Measurements from ENCODE around the gene RSU1. TPM values are rescaled to one million over a fixed set of nuclear protein-coding genes. Genes with fewer than 3 reads are reported as not detected.

RSU1 gene
- total and polyA plus RNA-seq, 12 donors: 25.5 to 74.2 (median 48.3) TPM

- no peaks in the 10 kb centered on the region for H3K36me3 ChIP-seq
- no peak overlapping the region for H3K27ac ChIP-seq
- H3K27me3 ChIP-seq: peaks cover 0 to 5% (median 0%) of the 10 kb centered on the region in 7 donors
- DNase-seq (no peak), ATAC-seq (no peak)
- 86 to 93% methylated on average over 4 of the region's 4 CpGs for WGBS, 2 donors
- H3K9me3 ChIP-seq: no peaks in the 10 kb centered on the region
- H3K4me3 ChIP-seq: no peak overlapping the region
- intact Hi-C loops (cut with DNase I): no loop called here
- TF ChIP-seq CTCF (IDR thresholded peaks at IDR 0.05): no peak
- peaks cover 0 to 3% (median 0%) of the 10 kb centered on the region in 9 donors for H3K4me1 ChIP-seq
Measured at GRCh38 chr10:16547973-16548372, 269.3 kb downstream of the RSU1 start.

- no peak overlapping the region for H3K4me3 ChIP-seq
- 12 to 14% methylated on average over 7 of the region's 7 CpGs for WGBS, 2 donors
- DNase-seq (no peak), ATAC-seq (peak in 1 of 8 donors; percentile 58)
- peaks cover 0 to 13% (median 0%) of the 10 kb centered on the region in 7 donors for H3K27me3 ChIP-seq
- peak; percentile 29 to 65 (median 63) for TF ChIP-seq CTCF (IDR thresholded peaks at IDR 0.05)
- no peak overlapping the region for H3K27ac ChIP-seq
- no peaks in the 10 kb centered on the region for H3K9me3 ChIP-seq
- intact Hi-C loops (cut with DNase I): no loop called here
- no peaks in the 10 kb centered on the region for H3K36me3 ChIP-seq
- peaks cover 0 to 3% (median 0%) of the 10 kb centered on the region in 9 donors for H3K4me1 ChIP-seq
Measured at GRCh38 chr10:16545116-16545736, 272.0 kb downstream of the RSU1 start.

GRCh38 chr10:16544591-16544990, 272.6 kb downstream of the RSU1 start:
- no peak for TF ChIP-seq CTCF (IDR thresholded peaks at IDR 0.05)
- DNase-seq: no peak
- H3K4me3 ChIP-seq: no peak overlapping the region
- WGBS, 2 donors: 82 to 87% methylated on average over 4 of the region's 4 CpGs
- H3K9me3 ChIP-seq: no peaks in the 10 kb centered on the region
- H3K27ac ChIP-seq: no peak overlapping the region
- peaks cover 0 to 3% (median 0%) of the 10 kb centered on the region in 9 donors for H3K4me1 ChIP-seq
- ATAC-seq: no peak
- H3K27me3 ChIP-seq: peaks cover 0 to 15% (median 0%) of the 10 kb centered on the region in 7 donors
- intact Hi-C loops (cut with DNase I): no loop called here
- no peaks in the 10 kb centered on the region for H3K36me3 ChIP-seq

GRCh38 chr10:16544099-16544498, 273.1 kb downstream of the RSU1 start:
- 58 to 69% methylated on average over 3 of the region's 3 CpGs for WGBS, 2 donors
- Histone ChIP-seq H3K4me1 (peaks cover 0 to 3% (median 0%) of the 10 kb centered on the region in 9 donors), H3K36me3 (no peaks in the 10 kb centered on the region), H3K27me3 (peaks cover 0 to 15% (median 3%) of the 10 kb centered on the region in 7 donors), H3K9me3 (peaks cover 0 to under 1% (median 0%) of the 10 kb centered on the region in 11 donors), H3K27ac (no peak overlapping the region), H3K4me3 (no peak overlapping the region)
- ATAC-seq: no peak
- no peak for TF ChIP-seq CTCF (IDR thresholded peaks at IDR 0.05)
- intact Hi-C loops (cut with DNase I): no loop called here
- DNase-seq: no peak
